A549 (cell line): ENCODE data around the gene BOLA3.

Source experiments
- CHD2 ChIP-seq: fragments of 150-350 bp; IDR thresholded peaks from 2 replicates; pipeline ENCODE4 v1.6.1; 2014; ENCODE audit warnings: low read length; ENCODE audit not compliant: partially characterized antibody
- CTCF ChIP-seq: fragments of >200 bp; sonication (Bioruptor Twin); formaldehyde crosslinking; IDR thresholded peaks from 3 replicates; pipeline ENCODE4 v1.5.1; 2016
- ESRRA ChIP-seq: fragments of 150-350 bp; IDR thresholded peaks from 2 replicates; pipeline ENCODE4 v1.6.1; 2014; ENCODE audit warnings: mild to moderate bottlenecking, low read length, borderline replicate concordance
- PHF8 ChIP-seq: fragments of 200-600 bp; sonication (generic); IDR thresholded peaks from 2 replicates; pipeline ENCODE4 v1.6.1; 2016; ENCODE audit warnings: low read depth, mild to moderate bottlenecking, antibody characterized with exemption, moderate library complexity, borderline replicate concordance
- POLR2A ChIP-seq: IDR thresholded peaks from 2 replicates; pipeline ENCODE4 v1.6.1; 2012; ENCODE audit warnings: mild to moderate bottlenecking, low read length
- RCOR1 ChIP-seq: fragments of 150-350 bp; IDR thresholded peaks from 2 replicates; pipeline ENCODE4 v1.6.1; 2014; ENCODE audit warnings: antibody characterized with exemption, low read length, low read depth
- RFX5 ChIP-seq: fragments of 450-650 bp; IDR thresholded peaks from 2 replicates; pipeline ENCODE4 v1.7.1; 2014; ENCODE audit warnings: antibody characterized with exemption, mild to moderate bottlenecking, moderate library complexity
- USF2 ChIP-seq: fragments of 450-650 bp; IDR thresholded peaks from 2 replicates; pipeline ENCODE4 v1.6.1; 2014; ENCODE audit warnings: antibody characterized with exemption
- TF ChIP-seq, protein P1 (sequence below): fragments of 200-600 bp; sonication (generic); IDR thresholded peaks from 2 replicates; pipeline ENCODE4 v1.6.1; 2016; ENCODE audit warnings: antibody characterized with exemption, mild to moderate bottlenecking, moderate library complexity

DNA sequence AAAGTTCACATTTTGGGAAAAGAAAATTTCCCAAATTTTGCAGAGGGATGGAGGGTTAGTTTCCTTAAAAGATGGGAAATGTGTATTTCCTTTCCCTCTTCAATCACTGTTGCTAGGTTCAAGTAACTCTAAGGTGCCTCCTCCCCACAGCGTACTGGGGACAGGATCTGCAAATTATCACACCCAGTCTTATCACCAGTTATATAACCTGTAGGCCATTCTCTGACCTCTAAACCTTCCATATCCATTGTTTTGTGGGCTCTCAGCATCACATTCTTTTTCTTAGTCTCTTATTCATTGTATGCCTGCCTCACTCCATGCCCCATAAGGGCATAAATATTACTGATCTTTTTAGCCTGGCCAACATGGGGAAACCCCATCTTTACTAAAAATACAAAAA lies 47.1 kb upstream of the BOLA3 start:
- TF ChIP-seq USF2, result no peak
- no peak for TF ChIP-seq CTCF
- no peak for TF ChIP-seq POLR2A
- TF ChIP-seq, protein P1, sequence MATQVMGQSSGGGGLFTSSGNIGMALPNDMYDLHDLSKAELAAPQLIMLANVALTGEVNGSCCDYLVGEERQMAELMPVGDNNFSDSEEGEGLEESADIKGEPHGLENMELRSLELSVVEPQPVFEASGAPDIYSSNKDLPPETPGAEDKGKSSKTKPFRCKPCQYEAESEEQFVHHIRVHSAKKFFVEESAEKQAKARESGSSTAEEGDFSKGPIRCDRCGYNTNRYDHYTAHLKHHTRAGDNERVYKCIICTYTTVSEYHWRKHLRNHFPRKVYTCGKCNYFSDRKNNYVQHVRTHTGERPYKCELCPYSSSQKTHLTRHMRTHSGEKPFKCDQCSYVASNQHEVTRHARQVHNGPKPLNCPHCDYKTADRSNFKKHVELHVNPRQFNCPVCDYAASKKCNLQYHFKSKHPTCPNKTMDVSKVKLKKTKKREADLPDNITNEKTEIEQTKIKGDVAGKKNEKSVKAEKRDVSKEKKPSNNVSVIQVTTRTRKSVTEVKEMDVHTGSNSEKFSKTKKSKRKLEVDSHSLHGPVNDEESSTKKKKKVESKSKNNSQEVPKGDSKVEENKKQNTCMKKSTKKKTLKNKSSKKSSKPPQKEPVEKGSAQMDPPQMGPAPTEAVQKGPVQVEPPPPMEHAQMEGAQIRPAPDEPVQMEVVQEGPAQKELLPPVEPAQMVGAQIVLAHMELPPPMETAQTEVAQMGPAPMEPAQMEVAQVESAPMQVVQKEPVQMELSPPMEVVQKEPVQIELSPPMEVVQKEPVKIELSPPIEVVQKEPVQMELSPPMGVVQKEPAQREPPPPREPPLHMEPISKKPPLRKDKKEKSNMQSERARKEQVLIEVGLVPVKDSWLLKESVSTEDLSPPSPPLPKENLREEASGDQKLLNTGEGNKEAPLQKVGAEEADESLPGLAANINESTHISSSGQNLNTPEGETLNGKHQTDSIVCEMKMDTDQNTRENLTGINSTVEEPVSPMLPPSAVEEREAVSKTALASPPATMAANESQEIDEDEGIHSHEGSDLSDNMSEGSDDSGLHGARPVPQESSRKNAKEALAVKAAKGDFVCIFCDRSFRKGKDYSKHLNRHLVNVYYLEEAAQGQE, result no peak
- TF ChIP-seq RCOR1, result no peak
- no peak for TF ChIP-seq ESRRA
- TF ChIP-seq CHD2, result no peak
- TF ChIP-seq PHF8, result no peak
- TF ChIP-seq RFX5, result no peak
